Stimulated activated CD8-positive, alpha-beta memory T cell treated with anti-CD3 and anti-CD28 coated beads, Interleukin-4, amount 100 ng/mL, for 4 hours (primary cell): Measurements from ENCODE around the gene PHF20.
"Not testable (repeated sequence)": the region's sequence is repeated elsewhere in the genome, so short reads cannot be mapped to it uniquely, and the experiment has no call there.

Source experiments
- DNase-seq, 2 donors: peaks; one replicate each; pipeline ENCODE4 v3.0.0-alpha.2; 2020; ENCODE audit warnings: low read depth in 2 of 2, low spot score in 1 of 2

The PHF20 gene

GRCh38 chr20:35838205-35838604 is 66.4 kb downstream of the PHF20 start:
- no peak for DNase-seq

GRCh38 chr20:35839904-35840303 is 68.1 kb downstream of the PHF20 start:
- DNase-seq = no peak

- no peak for DNase-seq
Observed at GRCh38 chr20:35840421-35840820, 68.6 kb downstream of the PHF20 start.

GRCh38 chr20:35842361-35842760 is 70.5 kb downstream of the PHF20 start:
- no peak for DNase-seq

GRCh38 chr20:35843894-35844293 is 72.1 kb downstream of the PHF20 start:
- not testable (repeated sequence) for DNase-seq

GRCh38 chr20:35845561-35845960 is 73.7 kb downstream of the PHF20 start:
- no peak for DNase-seq

GRCh38 chr20:35849706-35850105 is 77.9 kb downstream of the PHF20 start:
- DNase-seq = no peak

GRCh38 chr20:35851659-35852058 is 79.8 kb downstream of the PHF20 start:
- not testable (repeated sequence) for DNase-seq

GRCh38 chr20:35854713-35855348 is 83.0 kb downstream of the PHF20 start:
- no peak for DNase-seq

- DNase-seq = not testable (repeated sequence)
Observed at GRCh38 chr20:35855641-35856040, 83.8 kb downstream of the PHF20 start.

- DNase-seq = no peak
Observed at GRCh38 chr20:35856866-35857265, 85.1 kb downstream of the PHF20 start.

- DNase-seq = no peak
Observed at GRCh38 chr20:35866418-35867202, 94.8 kb downstream of the PHF20 start.

- DNase-seq = no peak
Observed at GRCh38 chr20:35870541-35871258, 98.9 kb downstream of the PHF20 start.

GRCh38 chr20:35871259-35871771 is 99.5 kb downstream of the PHF20 start:
- no peak for DNase-seq

- DNase-seq = no peak
Observed at GRCh38 chr20:35876033-35876320, 104.2 kb downstream of the PHF20 start.

GRCh38 chr20:35877611-35878010 is 105.8 kb downstream of the PHF20 start:
- no peak for DNase-seq

- DNase-seq = no peak
Observed at GRCh38 chr20:35878113-35878625, 106.4 kb downstream of the PHF20 start.

GRCh38 chr20:35881676-35882075 is 109.9 kb downstream of the PHF20 start:
- no peak for DNase-seq

GRCh38 chr20:35882427-35883161 is 110.8 kb downstream of the PHF20 start:
- DNase-seq = not testable (repeated sequence)

- no peak for DNase-seq
Observed at GRCh38 chr20:35883336-35883777, 111.5 kb downstream of the PHF20 start.
